Measurements from ENCODE around the gene ANKMY1.
A peak's percentile ranks its signal among the peaks of the same experiment; 100 is the strongest.
"Not testable (repeated sequence)": the region's sequence is repeated elsewhere in the genome, so short reads cannot be mapped to it uniquely, and the experiment has no call there.

The ANKMY1 gene

DNA sequence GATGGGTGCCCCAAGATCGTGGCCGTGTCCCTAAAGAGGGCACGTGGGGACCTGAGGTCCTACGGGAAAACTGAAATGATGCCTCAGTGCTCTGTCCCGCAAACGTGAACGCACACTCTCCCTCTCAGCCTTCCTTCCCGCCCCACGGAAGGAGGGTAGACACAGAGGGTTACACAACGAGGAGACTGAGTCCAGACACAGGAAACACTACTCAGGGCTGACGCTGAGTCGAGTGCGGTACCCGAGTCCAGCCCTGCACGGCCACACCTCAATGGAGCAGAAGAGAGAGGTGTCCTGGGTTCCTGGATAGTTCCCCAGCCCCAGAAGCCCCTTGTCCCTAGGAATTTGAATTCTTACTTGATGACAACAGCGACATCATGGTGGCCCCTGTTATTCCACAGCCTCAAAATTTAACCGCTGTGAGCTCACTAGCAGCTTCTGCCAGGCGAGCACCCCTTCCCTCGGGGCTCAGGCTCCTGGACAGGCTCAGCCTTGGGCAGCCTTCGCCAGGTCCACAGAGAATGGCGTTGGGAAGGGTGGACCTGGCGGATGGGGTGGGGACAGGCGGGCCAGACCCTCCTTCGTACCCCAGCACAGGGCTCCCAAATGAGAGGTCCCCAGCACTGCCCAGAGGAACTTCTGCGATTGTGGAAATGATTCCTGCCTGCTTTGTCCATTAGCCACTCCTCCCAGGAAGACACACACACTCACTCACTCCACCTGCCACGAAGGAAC, 9.5 kb upstream of the ANKMY1 start:
- peak; percentile 38 for DNase-seq

DNA sequence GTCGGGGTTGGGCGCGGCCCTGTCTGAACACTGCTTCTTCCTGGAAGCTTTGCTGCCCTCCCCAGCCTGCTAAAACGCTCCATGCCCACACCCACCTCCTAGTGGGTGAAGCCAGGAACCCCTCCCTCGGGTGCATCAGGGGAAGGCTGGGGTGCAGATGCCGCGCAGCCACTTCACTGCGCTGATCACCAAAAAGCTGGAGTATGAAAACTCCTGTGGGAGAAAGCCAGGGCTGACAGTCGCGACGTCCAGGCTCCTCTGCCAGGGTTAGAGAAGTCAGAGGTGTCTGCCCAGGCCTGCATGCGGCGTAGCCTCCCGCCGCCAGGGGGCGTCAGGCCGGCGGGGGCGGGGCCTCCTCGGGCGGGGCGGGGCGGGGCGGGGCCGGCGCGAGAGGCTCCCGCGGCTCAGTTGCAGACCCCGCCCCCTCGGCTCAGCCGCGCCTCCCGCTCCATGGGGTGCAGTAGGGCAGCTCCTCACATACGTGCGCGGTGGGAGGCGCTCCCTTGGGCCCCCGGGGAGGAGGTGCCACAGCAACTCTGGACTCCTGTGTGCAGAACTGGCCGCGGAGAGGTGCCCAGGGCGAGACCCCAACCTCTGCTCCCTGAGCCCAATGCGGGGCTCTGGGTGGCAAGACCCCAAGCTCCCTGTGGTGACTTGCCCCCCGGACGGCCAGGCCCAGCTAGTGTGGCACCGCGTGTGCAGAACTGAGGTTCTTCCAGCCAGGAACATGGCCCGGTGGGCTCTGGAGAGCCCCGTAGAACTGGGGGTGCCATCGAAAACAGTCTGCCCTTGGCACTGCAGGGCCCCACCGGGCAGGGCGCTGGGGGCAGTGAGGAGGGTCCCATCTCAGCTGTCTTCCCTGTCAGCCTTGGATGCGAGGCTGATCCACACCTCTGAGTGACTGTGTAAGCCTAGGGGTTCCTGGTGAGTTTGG, 8.7 kb upstream of the ANKMY1 start:
- DNase-seq: peak; percentile 83

DNA sequence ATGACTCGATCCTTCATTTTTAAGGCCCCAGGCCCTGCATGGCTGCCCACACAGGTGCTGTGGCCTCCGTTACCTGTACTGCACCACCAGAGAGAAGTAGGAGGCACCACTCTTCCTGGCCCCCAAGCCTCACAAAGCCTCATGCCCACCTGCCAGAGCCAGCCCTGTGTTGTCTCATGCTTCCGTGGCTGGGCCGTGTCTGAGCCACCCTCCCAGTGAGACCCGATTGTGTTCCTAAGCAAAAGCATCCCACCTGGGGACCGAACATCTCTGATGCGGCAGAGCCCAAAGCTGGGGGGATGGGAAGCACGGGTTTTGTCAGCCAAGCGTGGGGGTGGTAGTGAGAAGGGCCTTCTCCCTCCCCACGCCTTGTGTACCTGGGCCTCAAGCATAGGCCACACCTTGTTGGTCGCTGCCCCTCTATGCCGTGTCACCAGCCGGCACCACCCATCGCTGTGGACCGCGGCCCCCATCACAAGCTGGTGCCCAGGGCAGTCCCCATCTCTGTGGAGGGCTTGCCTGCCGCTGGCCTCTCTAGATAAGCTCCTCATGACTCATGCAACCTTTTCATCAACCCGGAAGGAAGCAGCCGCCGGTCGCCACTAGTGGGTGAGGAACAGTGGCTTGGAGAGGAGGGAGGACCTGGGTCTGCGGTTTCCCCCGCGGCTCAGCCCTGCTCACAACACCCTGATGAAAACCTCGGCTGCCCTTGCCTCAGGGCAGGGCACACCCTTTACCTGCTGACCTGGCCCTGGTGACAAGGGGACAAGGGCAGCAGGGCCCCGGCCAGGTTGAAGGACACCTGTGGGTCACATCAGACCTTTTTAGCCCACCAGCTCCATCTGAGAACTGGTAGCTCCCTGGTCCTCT, 7.8 kb upstream of the ANKMY1 start:
- peak; percentile 20 for DNase-seq

DNA sequence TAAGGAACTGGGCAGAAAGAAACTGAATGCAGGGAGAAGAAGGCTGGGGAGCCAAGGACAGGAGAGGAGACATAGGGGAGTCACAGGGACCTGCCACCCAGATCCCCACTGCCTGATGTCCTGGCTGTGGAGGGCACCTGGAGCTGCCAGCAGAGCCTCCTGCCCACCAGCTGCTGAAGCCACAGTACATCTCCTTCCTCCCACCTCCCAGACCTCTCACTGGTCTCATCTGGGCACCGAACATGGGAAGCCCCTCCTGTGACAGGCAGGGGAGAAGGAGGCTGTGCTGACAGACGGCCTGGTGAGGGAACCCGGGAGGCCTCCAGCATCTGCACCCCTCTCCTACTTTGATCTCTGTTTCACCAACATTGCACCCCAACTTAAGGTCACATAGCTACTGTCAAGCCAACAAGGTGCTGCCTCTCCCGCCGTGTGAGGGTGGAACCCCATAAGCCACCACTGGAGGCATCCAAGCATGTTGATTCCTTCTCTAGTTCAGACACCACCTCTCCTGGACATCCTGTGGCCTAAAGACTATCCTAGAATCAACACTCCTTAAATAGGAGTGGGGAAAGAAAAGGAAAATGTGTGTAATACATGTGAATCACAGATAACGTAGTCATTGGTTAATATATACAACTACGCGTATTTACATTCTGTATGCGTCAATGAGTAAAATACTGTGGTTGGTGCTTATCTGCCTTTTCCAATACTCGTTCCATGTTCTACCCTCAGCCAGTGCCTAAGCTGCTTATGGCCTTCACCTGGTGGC, 7.0 kb upstream of the ANKMY1 start:
- DNase-seq: no peak

DNA sequence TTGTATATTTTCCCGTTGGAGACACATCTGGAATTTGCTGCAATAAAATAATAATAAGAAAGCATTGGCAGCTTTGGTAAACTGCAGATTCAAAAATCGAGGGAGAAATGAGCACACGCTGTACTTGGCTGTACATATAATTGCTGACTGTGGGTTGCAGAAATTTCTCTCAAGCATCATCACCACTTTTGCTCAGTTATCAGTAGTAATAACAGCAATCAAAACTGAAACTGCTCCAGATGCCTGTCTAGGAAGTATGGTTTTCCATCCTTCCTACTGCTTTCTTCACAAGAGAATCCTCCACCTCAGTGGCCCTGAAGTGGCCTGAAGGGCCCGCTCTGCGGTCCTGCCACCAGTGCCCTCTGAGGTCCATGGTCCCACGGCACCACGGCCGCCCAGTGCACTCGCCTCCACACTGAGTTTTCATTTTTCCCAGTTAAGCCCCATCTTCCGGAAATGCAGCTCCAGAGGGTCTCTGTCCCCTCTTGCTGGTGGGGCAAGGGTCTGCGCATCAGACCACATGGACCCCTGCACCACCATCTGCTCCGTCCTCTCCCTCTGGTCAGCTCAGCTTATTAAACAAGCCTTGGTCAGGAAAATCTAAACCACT, 6.3 kb upstream of the ANKMY1 start:
- DNase-seq: no peak

DNA sequence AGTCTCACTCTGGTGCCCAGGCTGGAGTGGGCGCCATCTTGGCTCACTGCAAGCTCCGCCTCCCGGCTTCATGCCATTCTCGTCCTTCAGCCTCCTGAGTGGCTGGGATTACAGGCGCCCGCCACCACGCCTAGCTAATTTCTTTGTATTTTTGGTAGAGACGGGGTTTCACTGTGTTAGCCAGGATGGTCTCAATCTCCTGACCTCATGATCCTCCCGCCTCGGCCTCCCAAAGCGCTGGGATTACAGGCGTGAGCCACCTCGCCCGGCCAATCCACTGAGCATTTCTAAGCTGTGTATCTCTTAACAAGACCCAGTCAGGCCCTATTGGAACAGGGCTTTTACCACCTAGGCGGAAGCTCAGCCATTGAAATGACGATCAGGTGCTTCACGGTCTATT, 5.4 kb upstream of the ANKMY1 start:
- DNase-seq: not testable (repeated sequence)

DNA sequence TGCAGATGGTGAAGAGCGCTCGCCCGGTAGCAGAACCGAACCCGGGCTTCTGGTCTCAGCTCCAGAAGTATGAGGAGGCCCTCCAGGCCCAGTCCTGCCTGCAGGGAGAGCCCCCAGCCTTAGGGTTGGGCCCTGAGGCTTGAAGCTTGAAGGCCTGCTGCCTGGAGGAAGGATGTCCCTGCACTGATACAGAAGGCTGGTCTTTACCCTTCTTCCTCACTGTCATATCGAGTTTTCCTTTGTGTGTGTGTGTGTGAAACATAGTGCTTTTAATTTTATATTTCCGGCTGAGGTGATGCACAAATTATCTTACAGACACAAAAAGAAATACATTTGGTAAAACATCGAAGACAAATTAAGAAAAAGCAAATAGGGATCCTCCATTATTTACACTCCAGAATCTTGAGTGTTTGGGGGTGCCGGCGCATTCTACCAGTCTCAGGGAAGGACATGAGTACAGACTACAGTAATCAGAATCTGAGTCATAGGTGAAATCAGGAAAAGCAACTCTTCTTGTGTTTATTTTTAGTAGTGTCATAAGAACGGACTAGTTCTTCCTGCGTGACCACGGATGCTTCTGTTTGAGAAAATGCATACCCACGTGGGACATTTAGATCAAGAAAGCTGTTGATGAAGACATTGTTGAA, 3.7 kb upstream of the ANKMY1 start:
- no peak for DNase-seq

DNA sequence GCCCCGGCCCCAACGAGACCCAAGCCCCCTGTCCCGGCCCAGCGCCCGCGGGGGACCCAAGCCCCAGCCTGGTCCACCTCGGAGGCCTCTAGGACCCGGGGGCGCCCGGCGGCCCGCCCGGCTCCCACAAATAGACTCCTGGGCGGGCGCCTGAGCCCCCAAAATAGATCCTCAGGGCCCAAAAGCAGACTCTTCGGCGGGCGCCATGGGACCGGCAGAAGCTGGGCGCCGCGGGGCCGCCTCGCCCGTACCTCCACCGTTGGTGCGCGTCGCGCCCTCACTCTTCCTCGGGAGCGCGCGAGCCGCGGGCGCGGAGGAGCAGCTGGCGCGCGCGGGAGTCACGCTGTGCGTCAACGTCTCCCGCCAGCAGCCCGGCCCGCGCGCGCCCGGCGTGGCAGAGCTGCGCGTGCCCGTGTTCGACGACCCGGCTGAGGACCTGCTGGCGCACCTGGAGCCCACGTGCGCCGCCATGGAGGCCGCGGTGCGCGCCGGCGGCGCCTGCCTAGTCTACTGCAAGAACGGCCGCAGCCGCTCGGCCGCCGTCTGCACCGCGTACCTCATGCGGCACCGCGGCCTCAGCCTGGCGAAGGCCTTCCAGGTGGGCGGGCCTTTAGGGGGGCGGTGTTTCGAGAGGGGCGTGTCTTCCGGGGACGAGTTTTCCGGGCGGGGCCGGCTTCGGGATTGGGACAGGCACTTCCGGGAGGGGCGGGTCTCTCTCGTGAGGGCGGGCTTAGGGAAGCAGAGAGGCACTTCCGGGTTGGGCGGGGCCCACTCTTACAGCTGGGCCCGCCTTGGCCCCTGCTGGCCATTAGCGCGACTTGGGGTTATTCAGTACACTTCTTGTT, 2.9 kb upstream of the ANKMY1 start:
- DNase-seq: peak; percentile 96

DNA sequence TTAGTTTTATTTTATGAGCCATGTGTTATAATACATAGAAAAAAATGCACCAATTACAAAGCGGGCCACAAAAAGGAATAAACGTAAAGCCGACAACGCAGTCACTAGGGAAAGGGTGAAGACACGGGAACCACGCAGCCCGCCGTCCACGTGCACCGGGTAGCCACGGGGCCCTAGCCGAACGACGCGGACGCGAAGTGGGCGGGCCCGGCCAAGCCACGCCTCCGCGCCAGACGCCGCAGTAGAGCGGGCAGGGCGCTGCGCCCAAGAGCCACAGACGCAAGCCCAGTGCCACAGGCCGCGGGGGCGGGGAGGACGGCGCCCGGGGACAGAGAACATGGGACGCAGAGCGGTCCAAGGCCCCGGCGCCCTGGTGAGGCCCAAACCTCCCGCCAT, 2.3 kb upstream of the ANKMY1 start, which contains the start of gene DUSP28:
Gene DUSP28 (plus strand): TSS at position 274 of the 396 bp plus-strand sequence. CDS start 328 bp downstream, outside the sequence.
- peak; percentile 85 for DNase-seq

DNA sequence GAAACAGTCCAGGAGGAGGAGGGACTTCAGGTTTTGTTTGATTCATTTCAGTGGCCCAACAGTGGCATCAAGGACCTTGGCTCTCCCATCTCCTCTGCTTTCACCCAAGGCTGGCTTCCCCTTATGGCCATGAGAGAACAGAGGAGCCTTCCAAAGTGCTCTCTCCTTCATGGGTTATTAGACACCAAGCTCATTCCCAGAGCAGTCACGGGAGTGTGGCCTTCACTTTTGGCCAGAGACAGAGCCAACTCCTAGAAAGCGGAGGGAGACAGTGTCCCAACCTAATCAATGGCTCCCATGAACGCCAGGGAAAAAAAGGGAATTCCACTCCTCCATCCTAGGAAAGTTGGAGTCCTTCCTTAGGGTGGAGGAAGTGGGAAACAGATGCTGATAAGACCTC, 1.5 kb upstream of the ANKMY1 start:
- DNase-seq: no peak

DNA sequence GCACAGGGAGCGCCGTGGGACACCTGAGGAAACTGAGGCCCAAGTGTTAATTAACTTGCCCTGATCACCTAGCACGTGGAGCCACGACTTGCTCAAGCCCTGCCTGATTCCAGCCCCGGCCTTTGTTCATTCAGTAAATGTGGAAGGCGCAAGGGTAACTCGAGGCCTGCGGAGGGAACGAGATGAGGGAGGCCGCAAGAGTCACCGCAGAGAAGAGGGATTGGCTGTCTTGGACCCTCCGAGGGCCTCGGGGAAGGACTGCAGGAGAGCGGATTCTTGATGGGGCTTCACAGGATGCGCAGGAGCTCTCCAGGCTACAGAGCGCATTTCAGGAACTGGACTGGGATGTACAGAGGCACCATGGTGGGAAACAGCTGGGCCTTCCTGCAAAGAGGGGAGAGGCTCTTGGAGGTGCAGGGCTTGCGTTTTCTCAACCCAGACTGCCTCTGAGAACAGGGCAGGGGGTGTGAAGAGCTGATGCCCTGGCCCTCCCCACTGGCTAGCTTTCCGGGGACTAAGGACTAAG, 511 bp upstream of the ANKMY1 start:
- no peak for DNase-seq

DNA sequence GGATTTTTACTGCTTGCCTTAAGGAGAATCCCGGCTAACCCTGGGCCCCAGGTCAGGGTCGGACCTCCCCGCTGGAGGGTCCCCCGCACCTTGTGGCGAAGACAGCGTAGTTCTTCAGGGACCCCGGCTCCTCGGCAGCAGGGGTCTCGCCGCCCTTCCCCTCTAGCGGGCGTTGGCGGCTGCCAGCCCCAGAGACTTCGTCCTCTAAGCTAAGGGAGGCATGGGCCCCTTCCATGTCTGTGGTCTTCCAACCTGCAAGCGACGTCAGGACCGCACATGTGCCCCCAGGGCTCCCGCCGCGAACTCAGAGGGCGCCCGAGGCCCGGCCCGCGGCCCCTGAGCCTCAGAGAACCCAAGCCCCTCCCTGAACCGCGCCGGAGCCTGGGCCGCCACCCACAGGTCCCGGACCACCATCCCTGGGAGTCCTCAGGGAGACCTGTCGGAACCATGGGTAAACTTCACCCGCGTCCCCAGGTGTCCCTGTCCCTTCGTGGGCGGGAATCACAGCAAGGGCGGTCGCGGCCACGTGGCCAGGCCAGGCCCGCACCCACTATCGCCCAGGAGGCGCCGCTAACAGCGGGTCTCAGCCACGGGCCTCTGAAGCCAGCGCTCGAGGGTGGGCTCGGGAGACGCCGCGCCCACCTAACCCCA, 562 bp downstream of the ANKMY1 start:
- DNase-seq: no peak

DNA sequence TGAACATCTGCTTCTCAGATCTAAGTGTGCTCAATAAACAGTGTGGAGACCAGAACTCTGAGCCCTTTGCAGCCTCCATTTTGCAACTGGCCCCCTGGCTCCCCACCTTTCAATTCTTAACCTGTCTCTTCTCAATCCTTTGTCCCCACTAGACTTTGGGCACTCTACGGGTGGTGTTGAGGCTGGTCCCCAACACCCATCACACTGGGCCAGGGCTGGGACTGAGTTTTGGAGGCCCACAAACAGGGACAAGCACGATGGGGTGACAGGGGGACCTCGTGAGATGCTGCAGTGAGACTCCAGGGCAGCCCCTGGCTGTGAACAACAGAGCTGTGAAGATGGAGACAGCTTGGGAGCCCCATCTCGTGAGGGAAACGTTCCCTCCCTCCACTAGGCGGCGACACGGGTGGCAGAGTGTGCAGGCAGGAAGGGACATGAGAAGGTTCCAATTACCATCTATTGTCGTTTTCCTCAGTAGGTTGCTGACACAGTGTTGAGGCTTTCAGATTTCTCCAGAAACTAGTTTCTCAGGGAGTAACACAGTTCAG, 1.2 kb downstream of the ANKMY1 start:
- DNase-seq: peak; percentile 35

DNA sequence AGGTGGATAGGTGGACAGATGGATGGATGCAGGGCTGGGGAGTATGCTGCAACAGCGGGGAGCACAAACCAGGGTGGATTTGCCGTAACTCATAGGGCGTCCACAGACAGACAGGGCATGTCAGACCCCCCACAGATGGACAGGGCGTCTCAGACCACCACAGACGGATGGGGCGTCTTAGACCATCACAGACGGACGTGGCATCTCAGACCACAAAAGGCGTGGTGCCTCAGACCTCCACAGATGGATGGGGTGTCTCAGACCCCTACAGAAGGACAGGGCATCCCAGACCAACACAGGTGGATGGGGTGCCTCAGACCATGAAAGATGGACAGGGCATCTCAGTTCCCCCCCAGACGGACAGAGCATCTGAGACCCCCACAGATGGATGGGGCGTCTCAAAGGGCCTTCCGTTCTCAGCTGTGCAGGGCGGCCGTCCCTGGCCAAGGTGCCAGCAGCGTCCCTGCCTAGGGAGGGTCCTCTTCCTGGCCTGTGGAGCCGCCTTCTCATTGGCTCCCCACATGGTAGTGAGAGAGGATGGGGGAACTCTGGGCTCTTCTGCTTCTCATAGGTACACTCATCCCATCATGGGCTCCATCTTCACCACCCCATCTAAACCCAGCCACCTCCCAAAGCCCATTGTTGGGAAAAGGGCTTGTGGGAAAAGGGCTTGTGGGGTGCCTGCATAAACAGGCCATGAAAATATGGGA, 2.1 kb downstream of the ANKMY1 start:
- no peak for DNase-seq

DNA sequence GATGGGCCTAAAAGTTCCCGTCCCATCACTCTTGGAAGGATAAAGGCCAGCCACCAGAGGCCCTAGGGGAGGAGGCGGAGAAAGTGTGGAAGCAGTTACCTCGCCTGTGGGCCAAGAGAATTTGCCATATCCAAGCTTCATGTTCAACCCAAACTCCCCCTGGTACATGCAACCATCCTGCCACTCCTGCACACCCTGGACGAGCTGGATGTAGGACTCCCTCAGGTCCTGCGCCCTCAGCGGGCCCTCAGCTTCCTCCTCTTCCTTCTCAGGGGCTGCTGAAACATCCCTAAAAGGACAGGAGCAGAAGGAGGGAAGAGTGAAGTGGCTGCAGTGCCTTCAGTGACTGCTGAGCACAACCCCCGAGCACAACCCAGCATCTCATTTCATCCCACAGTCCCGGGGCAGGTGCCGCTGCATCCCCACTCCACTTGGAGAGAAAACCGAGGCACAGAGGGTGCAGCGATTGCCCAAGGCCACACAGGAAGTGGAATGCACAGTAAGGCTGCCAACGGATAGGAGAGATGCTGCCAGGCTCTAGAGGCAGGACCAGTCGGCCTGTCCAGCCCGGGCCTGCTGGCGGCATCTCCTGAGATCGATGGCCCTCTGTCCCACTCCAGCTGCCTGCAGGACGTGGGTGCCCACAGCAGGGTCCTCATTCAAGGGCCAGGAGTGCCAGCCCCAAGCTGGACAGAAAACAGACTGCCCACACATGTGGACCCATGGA, 2.9 kb downstream of the ANKMY1 start:
- DNase-seq: no peak

DNA sequence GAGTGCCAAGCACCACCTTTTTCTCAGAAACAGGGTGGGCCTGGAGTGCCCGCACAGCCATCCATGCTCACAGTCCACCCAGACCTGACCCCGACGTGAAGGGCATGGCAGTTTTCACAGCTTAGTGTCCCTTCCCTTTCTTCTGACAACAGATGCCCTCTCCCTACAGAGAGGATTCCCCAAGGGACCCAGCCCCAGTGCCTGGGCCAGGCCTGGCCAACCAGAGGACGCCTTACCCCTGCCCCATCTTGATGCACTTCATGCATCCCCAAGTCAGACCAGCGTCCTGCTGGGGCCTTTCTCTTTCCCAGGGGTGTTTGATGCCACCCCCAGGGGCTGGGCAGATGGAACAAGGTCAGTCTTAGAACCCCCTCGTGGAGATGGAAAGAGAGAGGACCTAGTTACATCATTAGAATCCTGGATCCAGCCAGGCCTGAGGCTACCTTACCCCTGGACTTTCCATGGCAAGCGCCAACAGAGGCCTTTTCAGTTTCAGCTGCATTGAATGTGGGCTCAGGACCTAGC, 3.8 kb downstream of the ANKMY1 start:
- DNase-seq: no peak

DNA sequence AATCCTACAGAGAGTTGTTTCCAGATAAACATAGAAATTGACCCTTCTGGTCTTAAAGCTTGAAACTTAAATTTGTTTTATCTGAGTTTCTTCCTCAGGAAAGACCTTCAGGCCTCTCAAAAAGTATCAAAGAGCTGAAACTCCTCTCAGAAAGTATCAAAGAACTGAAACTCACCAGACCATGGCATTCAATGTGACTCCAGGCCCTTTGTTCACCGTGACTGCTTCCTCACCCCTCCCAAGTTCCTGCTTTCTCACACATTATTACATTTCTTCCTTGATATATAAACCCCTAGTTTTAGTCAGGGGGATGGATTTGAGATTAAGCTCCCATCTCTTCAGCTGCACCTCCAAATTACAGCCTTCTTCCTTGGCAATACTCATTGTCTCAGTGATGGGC, 6.0 kb downstream of the ANKMY1 start:
- no peak for DNase-seq

Data from NCI-H69 (cell line).